Naive thymus-derived CD8-positive, alpha-beta T cell (primary cell): ENCODE measurements around the gene MAGI3. TPM values are rescaled to one million over a fixed set of nuclear protein-coding genes. Genes with fewer than 3 reads are reported as not detected.

Experiments
- ATAC-seq, 2 donors: fragments of 150-1000 bp; cut with Tn5 transposase in 1 of 2; sonication (Bioruptor Pico), chemical (Tn5 transposase) in 1 of 2; 1 replicate in 1 of 2; 2 replicates in 1 of 2; pipeline ENCODE4 v1.10.0; 2021; ENCODE audit warnings: mild to moderate bottlenecking in 2 of 2, moderate library complexity in 2 of 2
- POLR2A ChIA-PET: fragments of 350-600 bp; sonication (Branson Sonifier 250); formaldehyde crosslinking; loops from one replicate; lab custom pipeline; 2021; ENCODE audit warnings: antibody characterized with exemption; lab: Charles Lee
- DNase-seq, 10 donors: peaks; one replicate each; pipeline versions ENCODE4 v3.0.0 to v3.0.0-alpha.2; 2020 to 2022
- H3K27ac Mint-ChIP-seq, 10 donors: one replicate each; pipeline ENCODE4 v1.8.0; 2020 to 2022; ENCODE audit warnings: mild to moderate bottlenecking in 10 of 10, mixed read lengths in 10 of 10, moderate library complexity in 4 of 10, inconsistent platforms in 1 of 10
- H3K27me3 Mint-ChIP-seq, 5 donors: one replicate each; pipeline ENCODE4 v1.8.0; 2021 to 2022; ENCODE audit warnings: mixed read lengths in 5 of 5
- H3K36me3 Mint-ChIP-seq, 3 donors: one replicate each; pipeline ENCODE4 v1.8.0; 2020 to 2022; ENCODE audit warnings: mixed read lengths in 3 of 3, mild to moderate bottlenecking in 2 of 3, inconsistent platforms in 1 of 3
- H3K4me1 Mint-ChIP-seq, 4 donors: one replicate each; pipeline ENCODE4 v1.8.0; 2021 to 2022; ENCODE audit warnings: mixed read lengths in 4 of 4
- H3K4me3 Mint-ChIP-seq, 10 donors: one replicate each; pipeline ENCODE4 v1.8.0; 2020 to 2022; ENCODE audit warnings: mild to moderate bottlenecking in 10 of 10, mixed read lengths in 10 of 10, moderate library complexity in 6 of 10, inconsistent platforms in 1 of 10
- H3K9me3 Mint-ChIP-seq, 9 donors: one replicate each; pipeline ENCODE4 v1.8.0; 2020 to 2022; ENCODE audit warnings: mixed read lengths in 9 of 9, mild to moderate bottlenecking in 3 of 9, inconsistent platforms in 1 of 9, moderate library complexity in 1 of 9
- polyA plus RNA-seq, 3 donors: library from polyadenylated mRNA; unstranded; fragments of 300-500 nt; fragmentation: Illumina TruSeq; gene quantifications; one replicate each; pipeline ENCODE4 v1.2.3, GENCODE V29; 2021
- total RNA-seq, 8 experiments: library from RNA in 2 of 8; stranded (reverse) in 2 of 8; gene quantifications; one replicate each; pipeline ENCODE4 v1.2.3 and lab custom pipeline; 2021 to 2026

The MAGI3 gene
- total and polyA plus RNA-seq, 5 experiments from 2014 or later = 0.44 to 3.5 (median 1.4) TPM

DNA sequence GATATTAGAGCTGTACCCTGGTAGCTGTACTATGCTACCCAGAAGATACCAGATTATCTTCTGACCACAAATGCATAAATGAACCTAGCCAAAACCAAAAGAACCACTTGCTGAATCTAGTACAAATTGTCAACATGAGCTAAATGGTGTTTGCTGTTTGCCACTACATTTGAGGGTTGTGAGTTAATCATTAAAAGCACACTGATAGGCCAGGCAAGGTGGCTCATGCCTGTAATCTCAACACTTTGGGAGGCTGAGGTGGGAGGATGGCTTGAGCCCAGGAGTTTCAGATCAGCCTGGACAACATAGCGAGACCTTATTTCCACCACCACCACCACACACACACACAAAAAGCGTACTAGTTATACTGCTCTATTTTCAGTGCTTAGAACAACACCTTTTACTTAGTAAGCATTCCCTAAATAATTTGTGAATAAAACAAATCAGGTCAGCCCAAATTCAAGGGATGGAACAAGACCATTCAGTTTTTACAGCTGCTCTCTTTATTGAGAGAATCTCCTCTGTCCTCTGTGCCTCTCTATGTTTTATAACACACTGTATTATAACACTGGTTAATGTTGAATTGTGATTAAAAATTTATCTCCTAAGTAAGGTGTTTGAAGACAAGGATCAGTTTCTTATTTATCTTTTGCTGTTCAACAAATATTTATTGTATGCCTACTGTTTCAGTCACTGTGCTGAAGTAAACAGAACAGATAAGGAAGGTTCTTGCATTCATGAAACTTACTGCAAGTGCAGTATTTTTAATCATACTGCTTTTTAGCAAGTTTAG, 44.0 kb downstream of the MAGI3 start:
- POLR2A ChIA-PET = no interaction called here
- Mint-ChIP-seq H3K4me3 (no peak overlapping the region), H3K27me3 (peaks cover 0 to 28% (median 10%) of the 10 kb centered on the region in 5 donors), H3K9me3 (no peaks in the 10 kb centered on the region), H3K36me3 (no peaks in the 10 kb centered on the region), H3K27ac (no peak overlapping the region), H3K4me1 (no peaks in the 10 kb centered on the region)
- ATAC-seq (no peak), DNase-seq (no peak)

- Mint-ChIP-seq H3K4me3 (no peak overlapping the region), H3K36me3 (no peaks in the 10 kb centered on the region), H3K4me1 (no peaks in the 10 kb centered on the region), H3K27ac (no peak overlapping the region), H3K9me3 (no peaks in the 10 kb centered on the region), H3K27me3 (peaks cover 0 to 34% (median 12%) of the 10 kb centered on the region in 5 donors)
- POLR2A ChIA-PET = no interaction called here
- ATAC-seq (no peak), DNase-seq (no peak)
Observed at GRCh38 chr1:113434874-113435175, 44.5 kb downstream of the MAGI3 start.

GRCh38 chr1:113437554-113438341, 47.4 kb downstream of the MAGI3 start:
- DNase-seq = no peak
- Mint-ChIP-seq H3K27ac (no peak overlapping the region), H3K9me3 (peaks cover 0 to 2% (median 0%) of the 10 kb centered on the region in 9 donors), H3K4me1 (no peaks in the 10 kb centered on the region), H3K27me3 (peaks cover 0 to 36% (median 12%) of the 10 kb centered on the region in 5 donors), H3K4me3 (no peak overlapping the region), H3K36me3 (no peaks in the 10 kb centered on the region)
- ATAC-seq = no peak
- POLR2A ChIA-PET = no interaction called here

GRCh38 chr1:113438505-113439276, 48.4 kb downstream of the MAGI3 start:
- ATAC-seq (no peak), DNase-seq (no peak)
- Mint-ChIP-seq H3K4me1 (no peaks in the 10 kb centered on the region), H3K27ac (no peak overlapping the region), H3K4me3 (no peak overlapping the region), H3K36me3 (peaks cover 0 to under 1% (median 0%) of the 10 kb centered on the region in 3 donors), H3K27me3 (peaks cover 0 to 36% (median 12%) of the 10 kb centered on the region in 5 donors), H3K9me3 (peaks cover 0 to 4% (median 0%) of the 10 kb centered on the region in 9 donors)
- POLR2A ChIA-PET = no interaction called here

- no peak overlapping the region for H3K4me3 Mint-ChIP-seq
- ATAC-seq (no peak), DNase-seq (no peak)
- H3K9me3 Mint-ChIP-seq = peaks cover under 1 to 10% (median 4%) of the 10 kb centered on the region in 9 donors
- peaks cover 0 to 33% (median 14%) of the 10 kb centered on the region in 5 donors for H3K27me3 Mint-ChIP-seq
- H3K27ac Mint-ChIP-seq = no peak overlapping the region
- H3K36me3 Mint-ChIP-seq = peaks cover 0 to 6% (median 5%) of the 10 kb centered on the region in 3 donors
- POLR2A ChIA-PET = no interaction called here
- H3K4me1 Mint-ChIP-seq = no peaks in the 10 kb centered on the region
Observed at GRCh38 chr1:113439277-113439670, 49.0 kb downstream of the MAGI3 start.

GRCh38 chr1:113442131-113442530, 51.8 kb downstream of the MAGI3 start:
- H3K9me3 Mint-ChIP-seq = peaks cover 8 to 23% (median 20%) of the 10 kb centered on the region in 9 donors

DNA sequence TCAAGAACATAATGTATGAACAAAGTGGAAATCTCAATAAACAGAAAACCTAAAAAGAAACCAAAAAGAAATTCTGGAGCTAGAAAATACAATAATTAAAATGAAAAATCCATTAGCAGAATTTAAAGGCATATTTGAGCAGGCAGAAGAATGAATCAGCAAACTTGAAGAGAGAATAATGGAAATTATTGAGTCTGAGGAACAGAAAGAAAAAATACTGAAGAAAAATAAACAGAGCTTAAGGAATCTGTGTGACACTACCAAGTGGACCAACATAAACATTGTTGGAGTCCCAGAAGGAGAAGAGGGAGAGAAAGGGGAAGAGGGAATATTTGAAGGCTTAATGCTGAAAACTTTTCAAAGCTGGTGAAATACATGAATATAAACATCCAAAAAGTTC, 54.5 kb downstream of the MAGI3 start:
- ATAC-seq (no peak), DNase-seq (no peak)
- H3K9me3 Mint-ChIP-seq = peaks cover 8 to 23% (median 20%) of the 10 kb centered on the region in 9 donors
- no peak overlapping the region for H3K4me3 Mint-ChIP-seq
- POLR2A ChIA-PET = no interaction called here
- peaks cover 0 to under 1% (median 0%) of the 10 kb centered on the region in 4 donors for H3K4me1 Mint-ChIP-seq
- peaks cover 7 to 36% (median 13%) of the 10 kb centered on the region in 5 donors for H3K27me3 Mint-ChIP-seq
- no peak overlapping the region for H3K27ac Mint-ChIP-seq
- H3K36me3 Mint-ChIP-seq = peaks cover 0 to 22% (median 14%) of the 10 kb centered on the region in 3 donors

More at GRCh38 chr1:113442131-113442530, 51.8 kb downstream of the MAGI3 start:
- Mint-ChIP-seq H3K4me3 (no peak overlapping the region), H3K36me3 (peaks cover 0 to 21% (median 14%) of the 10 kb centered on the region in 3 donors), H3K27me3 (peaks cover 7 to 53% (median 22%) of the 10 kb centered on the region in 5 donors), H3K4me1 (no peaks in the 10 kb centered on the region), H3K27ac (no peak overlapping the region)
- DNase-seq = no peak
- ATAC-seq = no peak
- POLR2A ChIA-PET = no interaction called here

- H3K4me3 Mint-ChIP-seq = no peak overlapping the region
- H3K27ac Mint-ChIP-seq = no peak overlapping the region
- peaks cover 9 to 43% (median 19%) of the 10 kb centered on the region in 5 donors for H3K27me3 Mint-ChIP-seq
- DNase-seq = no peak
- H3K9me3 Mint-ChIP-seq = peaks cover 0 to 3% (median 0%) of the 10 kb centered on the region in 9 donors
- no peak for ATAC-seq
- H3K36me3 Mint-ChIP-seq = peaks cover 0 to 10% (median 0%) of the 10 kb centered on the region in 3 donors
- H3K4me1 Mint-ChIP-seq = peaks cover 0 to 2% (median 0%) of the 10 kb centered on the region in 4 donors
- POLR2A ChIA-PET = no interaction called here
Observed at GRCh38 chr1:113451710-113452109, 61.4 kb downstream of the MAGI3 start.

- H3K27ac Mint-ChIP-seq = no peak overlapping the region
- H3K9me3 Mint-ChIP-seq = peaks cover 0 to 5% (median 0%) of the 10 kb centered on the region in 9 donors
- DNase-seq (peak in 4 of 10 donors; percentile 2 to 23 (median 6)), ATAC-seq (peak in 1 of 2 donors; percentile 47)
- peaks cover 12 to 49% (median 21%) of the 10 kb centered on the region in 5 donors for H3K27me3 Mint-ChIP-seq
- H3K4me3 Mint-ChIP-seq = no peak overlapping the region
- peaks cover 0 to 2% (median 0%) of the 10 kb centered on the region in 4 donors for H3K4me1 Mint-ChIP-seq
- POLR2A ChIA-PET = no interaction called here
- peaks cover 0 to 14% (median 2%) of the 10 kb centered on the region in 3 donors for H3K36me3 Mint-ChIP-seq
Observed at GRCh38 chr1:113452921-113453770, 62.8 kb downstream of the MAGI3 start.

GRCh38 chr1:113453771-113454083, 63.4 kb downstream of the MAGI3 start:
- DNase-seq (no peak), ATAC-seq (no peak)
- Mint-ChIP-seq H3K27me3 (peaks cover 13 to 51% (median 21%) of the 10 kb centered on the region in 5 donors), H3K4me1 (peaks cover 0 to 2% (median 0%) of the 10 kb centered on the region in 4 donors), H3K4me3 (no peak overlapping the region), H3K27ac (no peak overlapping the region), H3K9me3 (peaks cover 0 to 6% (median 0%) of the 10 kb centered on the region in 9 donors), H3K36me3 (peaks cover 0 to 17% (median 2%) of the 10 kb centered on the region in 3 donors)
- POLR2A ChIA-PET = no interaction called here

DNA sequence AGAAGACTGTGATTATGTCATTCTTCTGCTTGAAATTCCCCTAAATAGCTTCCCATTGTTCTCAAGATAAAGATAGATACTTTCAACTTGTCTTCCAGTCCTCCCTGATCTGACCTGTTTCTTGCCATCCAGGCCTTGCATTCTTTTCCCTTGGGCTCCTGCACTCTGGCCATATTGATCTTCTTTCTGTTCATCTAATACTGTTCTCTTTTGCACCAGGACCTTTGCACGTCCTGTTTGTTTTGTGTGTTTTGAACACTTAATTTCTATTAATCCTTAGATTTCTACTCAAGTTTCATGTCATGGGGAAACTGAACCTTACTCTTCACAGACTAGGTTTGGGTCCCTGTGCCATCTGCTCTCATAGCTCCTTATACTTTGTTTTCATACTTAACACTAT, 65.1 kb downstream of the MAGI3 start:
- ATAC-seq (no peak), DNase-seq (no peak)
- no peaks in the 10 kb centered on the region for H3K4me1 Mint-ChIP-seq
- H3K4me3 Mint-ChIP-seq = no peak overlapping the region
- H3K36me3 Mint-ChIP-seq = peaks cover 0 to 23% (median 10%) of the 10 kb centered on the region in 3 donors
- H3K27ac Mint-ChIP-seq = no peak overlapping the region
- POLR2A ChIA-PET = no interaction called here
- H3K27me3 Mint-ChIP-seq = peaks cover 13 to 37% (median 16%) of the 10 kb centered on the region in 5 donors
- H3K9me3 Mint-ChIP-seq = peaks cover 0 to 15% (median 0%) of the 10 kb centered on the region in 9 donors

GRCh38 chr1:113456967-113457366, 66.7 kb downstream of the MAGI3 start:
- peaks cover 0 to 28% (median 4%) of the 10 kb centered on the region in 9 donors for H3K9me3 Mint-ChIP-seq
- DNase-seq = no peak
- H3K27me3 Mint-ChIP-seq = peaks cover 13 to 31% (median 15%) of the 10 kb centered on the region in 5 donors
- no peak overlapping the region for H3K4me3 Mint-ChIP-seq
- no peak overlapping the region for H3K27ac Mint-ChIP-seq
- POLR2A ChIA-PET = no interaction called here
- no peaks in the 10 kb centered on the region for H3K4me1 Mint-ChIP-seq
- peaks cover 0 to 23% (median 10%) of the 10 kb centered on the region in 3 donors for H3K36me3 Mint-ChIP-seq
- no peak for ATAC-seq
